ENCODE results near the gene UBC.

Gene UBC

DNA sequence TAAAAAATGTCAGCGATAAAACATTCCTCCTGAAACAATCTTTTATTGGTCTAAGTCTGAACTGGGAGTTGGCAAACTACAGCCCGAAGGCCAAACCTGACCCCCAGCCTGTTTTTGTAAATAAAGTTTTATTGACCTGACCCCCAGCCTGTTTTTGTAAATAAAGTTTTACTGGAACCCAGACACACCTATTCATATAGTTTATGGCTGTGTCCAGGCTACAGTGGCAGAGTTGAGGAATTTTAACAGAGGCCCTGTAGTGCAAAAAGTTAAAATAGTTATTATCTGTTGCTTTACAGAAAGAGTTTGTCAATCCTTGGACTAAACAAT, 38.7 kb downstream of the UBC start:
- H3K4me3 ChIP-seq (ENCODE audit: low read length): no peak overlapping the region
- no peak for TF ChIP-seq ZNF274 (IDR thresholded peaks at IDR 0.05; ENCODE audit: low read depth, low read length)

DNA sequence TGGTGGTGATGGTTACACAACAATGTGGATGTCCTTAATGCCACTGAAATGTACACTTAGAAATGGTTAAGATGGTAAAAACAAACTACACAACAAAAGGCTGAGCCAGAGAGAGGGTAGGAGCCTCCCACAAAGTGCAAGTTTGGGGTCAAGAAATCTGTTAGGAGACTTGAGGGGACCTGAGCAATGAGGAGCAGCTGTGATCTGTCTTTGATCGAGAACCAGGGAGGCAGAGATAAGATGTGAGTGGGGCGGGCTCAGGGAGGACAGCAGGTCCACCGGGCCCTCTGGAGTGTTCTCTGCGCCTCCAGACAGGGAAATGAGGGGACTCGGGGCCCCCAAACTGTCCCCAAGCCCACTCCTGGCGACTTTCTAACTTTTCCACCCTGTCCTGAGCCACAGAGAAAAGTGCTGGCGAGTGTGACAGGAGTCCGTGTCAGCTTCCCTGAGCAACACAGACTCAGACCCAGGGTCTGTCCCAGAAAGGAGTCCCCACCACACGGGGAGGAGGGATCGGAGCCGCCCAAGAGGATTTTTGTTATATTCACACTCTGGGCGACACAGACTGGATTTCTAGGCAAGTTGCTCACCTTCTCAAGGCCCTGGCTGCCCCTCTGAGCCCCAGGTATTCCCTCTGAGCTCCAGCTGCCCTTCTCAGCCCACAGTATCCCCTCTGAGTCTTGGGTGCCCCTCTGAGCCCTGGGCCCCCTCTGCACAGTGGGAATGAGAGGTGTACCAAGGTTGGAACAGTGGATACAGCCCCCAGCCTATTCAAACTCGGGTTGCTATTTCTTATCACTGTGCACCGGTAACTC, 39.3 kb downstream of the UBC start:
- H3K4me3 ChIP-seq (ENCODE audit: low read length): no peak overlapping the region
- TF ChIP-seq ZNF274 (IDR thresholded peaks at IDR 0.05; ENCODE audit: low read depth, low read length): no peak

DNA sequence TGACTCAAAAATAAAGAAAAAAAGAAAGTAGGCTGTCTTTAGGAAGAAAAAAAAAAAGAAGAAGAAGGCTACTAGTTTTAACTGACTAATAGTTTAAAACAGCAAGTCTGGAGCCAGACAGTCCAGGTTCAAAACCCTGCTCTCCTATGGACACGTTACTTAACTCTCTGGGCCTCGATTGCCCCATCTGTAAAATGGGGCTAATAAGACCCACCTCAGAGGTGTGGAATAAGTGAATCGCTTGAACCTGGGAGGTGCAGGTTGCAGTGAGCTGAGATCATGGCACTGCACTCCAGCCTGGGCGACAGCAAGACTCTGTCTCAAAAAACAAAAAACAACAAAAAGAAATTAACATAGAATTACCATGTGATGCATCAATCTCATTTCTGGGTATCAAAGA, 40.3 kb downstream of the UBC start:
- no peak for TF ChIP-seq ZNF274 (IDR thresholded peaks at IDR 0.05; ENCODE audit: low read depth, low read length)
- no peak overlapping the region for H3K4me3 ChIP-seq (ENCODE audit: low read length)

DNA sequence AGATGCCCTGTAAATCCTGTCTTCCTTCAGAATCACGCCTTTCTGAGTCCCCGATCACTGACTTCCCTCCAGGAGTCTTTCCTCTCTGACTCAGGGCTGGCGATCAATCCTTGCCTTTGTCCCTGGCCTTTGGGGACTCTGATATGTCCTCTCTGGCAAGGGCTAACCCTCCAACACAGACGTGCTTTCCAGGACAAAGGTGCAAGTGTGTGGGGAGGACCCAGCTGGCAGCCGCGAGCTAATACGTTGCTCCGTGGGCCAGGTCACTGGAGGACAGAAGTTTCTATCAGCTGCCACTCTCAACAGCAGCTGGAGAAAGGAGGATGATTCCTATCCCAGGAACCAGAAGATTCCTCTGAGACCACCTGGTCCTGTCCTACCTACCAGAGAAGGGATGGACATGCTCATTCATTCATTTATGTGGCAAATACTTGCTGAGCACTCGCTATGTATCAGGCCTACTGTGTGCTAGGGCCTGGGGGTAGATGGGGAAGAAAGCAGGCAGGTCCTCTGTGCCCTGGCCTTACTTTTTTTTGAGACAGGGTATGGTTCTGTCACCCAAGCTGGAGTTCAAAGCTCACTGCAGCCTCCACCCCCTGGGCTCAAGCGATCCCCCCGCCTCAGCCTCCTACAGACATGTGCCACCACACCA, 42.3 kb downstream of the UBC start:
- H3K4me3 ChIP-seq (ENCODE audit: low read length): no peak overlapping the region
- TF ChIP-seq ZNF274 (IDR thresholded peaks at IDR 0.05; ENCODE audit: low read depth, low read length): no peak

DNA sequence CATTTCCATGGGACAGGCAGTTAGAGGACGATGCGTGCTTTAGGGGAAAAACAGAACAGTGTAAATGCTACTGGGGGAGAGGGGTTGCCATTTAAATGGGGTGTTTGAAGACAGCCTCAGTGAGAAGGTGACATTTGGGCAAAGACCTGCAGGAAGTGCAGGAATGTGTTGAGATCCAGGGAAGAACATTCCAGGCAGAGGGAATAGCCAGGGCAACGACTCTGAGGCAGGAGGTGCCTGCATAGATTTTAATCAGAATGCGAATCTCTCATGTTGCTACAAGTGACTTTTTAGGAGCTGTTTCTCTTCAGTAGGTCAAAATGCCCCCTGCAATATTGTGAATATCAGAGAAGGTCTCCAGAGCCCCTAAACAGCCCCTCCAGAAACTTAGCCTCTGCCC, 43.2 kb downstream of the UBC start:
- TF ChIP-seq ZNF274 (IDR thresholded peaks at IDR 0.05; ENCODE audit: low read depth, low read length): no peak
- H3K4me3 ChIP-seq (ENCODE audit: low read length): no peak overlapping the region

DNA sequence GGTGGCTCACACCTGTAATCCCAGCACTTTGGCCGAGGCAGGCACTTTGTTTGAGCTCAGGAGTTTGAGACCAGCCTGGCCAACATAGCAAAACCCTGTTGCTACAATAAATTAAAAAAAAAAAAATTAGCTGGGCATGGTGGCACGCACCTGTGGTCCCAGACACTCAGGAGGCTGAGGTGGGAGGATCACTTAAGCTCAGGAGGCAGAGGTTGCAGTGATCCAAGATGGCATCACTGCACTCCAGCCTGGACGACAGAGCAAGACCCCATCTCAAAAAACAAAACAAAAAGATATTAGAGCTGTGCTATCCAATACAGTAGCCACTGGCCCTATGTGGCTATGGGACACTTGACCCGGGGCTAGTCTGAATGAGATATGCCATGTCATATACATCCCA, 43.9 kb downstream of the UBC start:
- no peak overlapping the region for H3K4me3 ChIP-seq (ENCODE audit: low read length)
- TF ChIP-seq ZNF274 (IDR thresholded peaks at IDR 0.05; ENCODE audit: low read depth, low read length): no peak

DNA sequence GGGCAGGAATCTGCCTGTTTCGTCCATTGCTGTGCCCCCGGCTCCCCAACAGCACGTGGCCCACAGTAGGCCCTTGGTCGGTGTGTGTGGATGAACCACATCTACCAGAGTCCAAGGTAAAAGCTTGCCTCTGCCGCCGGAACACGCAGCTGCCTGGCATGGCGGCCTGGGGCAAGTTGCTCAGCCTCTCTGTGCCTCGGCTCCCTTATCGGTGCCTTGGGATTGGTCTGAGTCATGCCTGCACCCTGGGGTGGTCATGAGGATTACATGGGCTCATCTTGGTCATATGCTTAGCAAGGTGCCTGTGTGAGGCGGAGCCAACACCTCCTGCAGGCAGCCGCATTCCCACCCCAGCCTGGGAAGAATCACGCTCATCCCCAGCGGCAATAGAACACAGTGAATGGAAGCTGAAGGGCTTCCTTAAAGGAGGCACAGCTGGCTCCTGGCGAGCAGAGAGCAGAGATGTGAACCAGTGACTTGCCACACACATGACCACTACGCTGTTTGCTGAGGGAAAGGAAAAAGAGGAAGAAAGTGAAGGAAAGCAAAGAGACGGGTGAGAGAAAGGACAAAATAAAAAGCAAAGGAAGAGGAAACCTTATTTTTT, 45.3 kb downstream of the UBC start:
- no peak for TF ChIP-seq ZNF274 (IDR thresholded peaks at IDR 0.05; ENCODE audit: low read depth, low read length)

DNA sequence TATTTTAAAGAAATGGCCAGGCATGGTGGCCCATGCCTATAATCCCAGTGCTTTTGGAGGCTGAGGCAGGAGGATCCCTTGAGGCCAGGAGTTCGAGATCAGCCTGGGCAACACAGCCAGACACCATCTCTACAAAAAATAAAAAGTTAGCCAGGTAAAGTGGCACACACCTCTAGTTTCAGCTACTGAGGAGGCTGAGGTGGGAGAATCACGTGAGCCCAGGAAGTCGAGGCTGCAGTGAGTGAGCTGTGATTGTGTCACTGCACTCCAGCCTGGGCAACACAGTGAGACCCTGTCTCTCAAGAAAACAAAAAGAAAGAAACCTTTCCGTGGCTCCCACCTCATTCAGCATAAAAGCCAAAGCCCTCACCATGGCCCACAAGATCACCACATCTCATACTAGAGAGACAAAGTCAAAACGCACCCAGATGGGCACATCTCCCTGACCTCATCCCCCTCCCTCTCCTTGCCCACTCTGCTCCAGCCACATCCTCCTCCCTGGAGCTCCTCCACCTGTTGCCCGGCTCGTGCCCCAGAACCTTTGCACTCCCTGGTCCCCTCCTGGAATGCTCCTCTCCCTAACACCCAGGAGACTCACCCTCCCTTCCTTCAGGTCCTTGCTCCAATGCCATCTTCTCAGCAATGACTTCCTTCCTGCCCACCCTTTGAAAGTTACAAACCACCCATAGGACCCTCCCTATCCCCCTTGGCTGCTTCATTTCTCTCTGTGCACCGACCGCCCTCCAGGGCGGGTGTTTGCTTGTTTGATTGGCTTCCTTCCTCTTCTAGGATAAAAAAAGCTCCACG, 46.0 kb downstream of the UBC start:
- H3K4me3 ChIP-seq (ENCODE audit: low read length): no peak overlapping the region; the same call in 1 of the 2 replicates
- TF ChIP-seq ZNF274 (IDR thresholded peaks at IDR 0.05; ENCODE audit: low read depth, low read length): no peak

More for the DNA sequence above, 45.3 kb downstream of the UBC start:
- no peak overlapping the region; the same call in 1 of the 2 replicates for H3K4me3 ChIP-seq (ENCODE audit: low read length)

DNA sequence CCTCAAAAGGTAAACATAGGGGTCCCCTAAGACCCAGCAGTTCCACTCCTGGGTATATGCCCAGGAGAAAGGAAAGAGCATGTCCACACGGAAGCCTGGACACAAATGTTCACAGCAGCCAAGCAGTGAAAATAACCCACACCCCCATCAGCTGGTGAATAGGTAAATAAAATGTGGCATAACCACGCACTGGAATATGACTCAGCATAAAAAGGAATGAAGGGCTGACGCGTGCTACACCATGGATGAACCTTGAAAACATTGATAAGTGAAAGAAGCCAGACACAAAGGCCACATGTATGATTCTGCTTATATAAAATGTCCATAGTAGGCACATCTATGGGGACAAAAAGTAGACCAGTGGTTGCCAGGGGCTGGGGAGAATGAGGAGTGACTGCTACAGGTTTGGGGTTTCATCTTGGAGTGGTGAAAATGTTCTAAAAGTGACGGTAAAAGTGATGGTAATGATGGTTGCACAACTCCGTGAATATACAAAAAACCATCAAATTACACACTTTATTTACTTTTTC, 47.0 kb downstream of the UBC start:
- H3K4me3 ChIP-seq (ENCODE audit: low read length): no peak overlapping the region
- no peak for TF ChIP-seq ZNF274 (IDR thresholded peaks at IDR 0.05; ENCODE audit: low read depth, low read length)

DNA sequence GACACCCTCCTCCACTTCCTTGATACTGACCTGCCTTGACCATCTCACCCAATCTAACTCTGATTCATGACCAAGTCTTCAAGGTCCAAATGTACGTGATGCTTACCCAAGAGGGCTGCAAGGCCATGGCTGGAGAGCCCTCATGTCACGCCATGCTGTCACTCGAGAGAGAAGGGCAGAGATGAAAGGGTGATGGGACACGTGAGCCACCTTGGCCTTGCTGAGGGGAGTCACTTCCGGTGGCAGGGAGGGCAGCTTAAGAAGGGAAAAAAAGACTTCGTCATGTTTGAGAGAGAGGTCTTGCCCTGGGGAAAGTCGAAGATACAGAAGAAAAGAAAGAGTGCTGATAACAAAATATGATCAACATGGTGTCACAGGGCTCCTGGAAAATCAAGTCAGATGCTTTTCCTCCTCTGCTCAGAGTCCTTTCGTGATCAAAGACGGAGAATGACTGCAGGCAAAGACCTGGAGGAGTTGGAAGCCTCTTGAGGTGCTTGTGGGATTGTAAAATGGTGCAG, 47.5 kb downstream of the UBC start:
- no peak for TF ChIP-seq ZNF274 (IDR thresholded peaks at IDR 0.05; ENCODE audit: low read depth, low read length)
- no peak overlapping the region for H3K4me3 ChIP-seq (ENCODE audit: low read length)

DNA sequence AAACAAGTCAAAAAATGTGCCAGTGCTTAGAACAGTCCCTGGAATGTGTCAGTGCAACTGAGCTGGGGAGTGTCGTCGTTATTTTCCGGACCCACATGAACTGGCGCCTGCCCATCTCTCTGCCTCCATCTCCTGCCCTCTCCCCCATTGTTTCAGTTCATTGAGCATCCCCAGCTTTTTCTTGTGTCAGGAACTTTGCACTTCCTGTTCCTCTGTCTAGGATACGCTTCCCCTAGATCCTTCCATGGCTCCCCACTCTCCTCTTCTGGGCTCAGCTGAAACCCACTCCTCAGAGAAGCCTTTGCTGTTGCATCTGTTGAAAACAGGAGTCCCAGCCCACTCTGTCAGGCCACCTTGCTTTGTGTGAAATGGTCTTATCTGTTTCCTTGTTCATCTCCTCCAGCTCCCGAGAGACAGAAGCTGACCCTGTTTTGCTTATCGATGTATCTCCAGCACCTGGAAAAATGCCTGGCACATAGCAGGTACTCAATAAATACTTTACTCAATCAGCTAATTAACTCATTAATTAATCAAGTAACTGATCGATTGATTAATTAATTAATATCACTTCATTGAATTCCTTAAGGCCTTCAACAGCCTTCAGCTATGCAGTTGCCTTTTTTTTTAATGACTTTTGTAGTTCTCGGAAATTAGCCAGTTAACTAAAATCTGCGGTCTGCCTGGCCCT, 48.1 kb downstream of the UBC start:
- TF ChIP-seq ZNF274 (IDR thresholded peaks at IDR 0.05; ENCODE audit: low read depth, low read length): no peak
- H3K4me3 ChIP-seq (ENCODE audit: low read length): no peak overlapping the region

DNA sequence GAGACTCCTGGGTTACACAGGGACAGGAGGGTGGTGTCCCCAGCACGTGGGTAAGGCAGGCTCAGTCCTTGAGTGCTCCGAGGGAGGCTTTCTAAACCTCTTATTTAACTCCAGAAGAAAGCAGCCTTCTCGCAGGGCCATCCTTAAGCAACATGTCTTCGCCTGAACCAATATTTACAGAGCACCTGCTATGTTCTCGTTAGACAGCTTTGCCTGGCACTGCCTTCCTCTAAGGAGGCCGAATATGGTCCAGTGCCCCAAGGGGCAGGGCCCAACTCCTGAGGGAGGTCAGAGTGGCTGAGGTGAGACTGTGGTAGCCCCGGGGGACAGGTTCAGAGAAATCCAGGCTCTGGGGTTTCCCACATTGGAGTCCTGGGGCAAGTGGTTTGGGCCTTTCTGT, 48.7 kb downstream of the UBC start:
- TF ChIP-seq ZNF274 (IDR thresholded peaks at IDR 0.05; ENCODE audit: low read depth, low read length): no peak
- H3K4me3 ChIP-seq (ENCODE audit: low read length): no peak overlapping the region

DNA sequence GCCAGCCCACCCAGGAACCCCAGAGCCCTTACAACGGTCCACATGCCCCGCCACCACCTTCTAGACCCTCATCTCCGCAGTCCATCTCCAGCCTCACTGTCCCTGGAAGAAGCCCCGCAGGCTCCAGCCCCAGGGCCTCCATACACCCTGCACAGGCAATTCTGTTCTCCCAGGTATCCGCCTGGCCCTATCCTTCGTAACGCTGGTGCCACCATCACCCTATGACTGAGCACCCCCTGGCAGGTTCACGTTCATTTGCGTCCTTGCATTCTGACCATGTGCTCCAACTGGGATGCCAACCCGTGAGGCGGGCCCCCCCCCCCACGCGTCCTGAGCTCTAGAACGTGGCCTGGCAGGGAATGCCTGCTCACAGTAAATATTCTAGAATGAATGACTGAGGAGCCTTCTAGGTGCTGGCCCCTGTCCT, 50.1 kb downstream of the UBC start:
- peak overlapping the region; percentile 9; the same call in 1 of the 2 replicates for H3K4me3 ChIP-seq (ENCODE audit: low read length)
- no peak for TF ChIP-seq ZNF274 (IDR thresholded peaks at IDR 0.05; ENCODE audit: low read depth, low read length)
